ENCODE measurements around the gene DENND1A. TPM values are rescaled to one million over a fixed set of nuclear protein-coding genes. Genes with fewer than 3 reads are reported as not detected.
"Not testable (repeated sequence)": the region's sequence is repeated elsewhere in the genome, so short reads cannot be mapped to it uniquely, and the experiment has no call there.

DENND1A gene
- total RNA-seq, 1 donor from 2014 or later: 12.7 TPM

DNA sequence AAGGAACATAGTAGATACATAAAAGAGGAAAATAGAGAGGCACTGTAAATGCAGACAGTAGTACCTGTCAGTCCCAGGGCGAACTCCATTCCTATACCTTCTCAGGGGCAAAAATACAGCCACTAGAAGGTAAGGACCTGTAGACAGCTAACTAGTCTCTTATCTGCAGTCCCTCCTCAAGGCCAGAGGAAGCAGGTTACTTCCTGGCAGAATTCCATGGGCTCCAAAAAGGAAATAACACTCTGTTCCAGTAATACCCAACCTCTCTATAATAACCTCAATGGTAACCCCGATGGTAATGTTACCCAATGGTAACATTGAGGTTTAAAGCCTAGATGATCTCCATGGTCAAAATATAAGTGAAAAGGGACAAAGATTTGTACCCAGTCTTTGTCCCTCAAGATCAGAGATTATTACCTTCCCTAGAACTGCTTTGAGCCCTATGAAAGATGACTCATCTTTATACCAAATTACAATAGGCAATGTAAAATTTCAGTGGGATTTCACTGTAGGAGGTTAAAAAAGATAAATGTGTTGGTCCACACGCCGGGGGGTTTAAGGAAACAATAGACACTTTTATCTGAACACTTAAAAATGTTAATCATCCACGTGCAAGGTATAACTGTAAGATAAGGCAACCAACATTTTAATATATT is 113.0 kb downstream of the DENND1A start:
- no peaks in the 10 kb centered on the region for H3K4me1 ChIP-seq (ENCODE audit: insufficient read depth, low read length)
- Mint-ChIP-seq H3K27me3 (ENCODE audit: low read depth, unreplicated experiment) (no peaks in the 10 kb centered on the region), H3K4me1 (ENCODE audit: low read depth, unreplicated experiment) (no peaks in the 10 kb centered on the region), H3K4me3 (ENCODE audit: unreplicated experiment) (no peak overlapping the region), H3K9me3 (ENCODE audit: unreplicated experiment) (no peaks in the 10 kb centered on the region), H3K36me3 (ENCODE audit: low read depth, unreplicated experiment) (no peaks in the 10 kb centered on the region), H3K27ac (ENCODE audit: unreplicated experiment) (no peak overlapping the region)
- H3K27me3 ChIP-seq (ENCODE audit: insufficient read depth, low read length): no peaks in the 10 kb centered on the region
- H3K27ac ChIP-seq (ENCODE audit: low read depth, low read length): no peak overlapping the region
- FAIRE-seq: no peak
- H3K79me2 ChIP-seq (ENCODE audit: insufficient read depth, low read length): no peaks in the 10 kb centered on the region
- no peaks in the 10 kb centered on the region for H3K9me3 ChIP-seq (ENCODE audit: insufficient read depth, low read depth, low read length)
- H3K36me3 ChIP-seq (ENCODE audit: insufficient read depth, low read length): no peaks in the 10 kb centered on the region
- no peak overlapping the region for H2AFZ ChIP-seq (ENCODE audit: low read depth, low read length)
- H3K9ac ChIP-seq (ENCODE audit: low read length): no peak overlapping the region
- TF ChIP-seq, protein P1, sequence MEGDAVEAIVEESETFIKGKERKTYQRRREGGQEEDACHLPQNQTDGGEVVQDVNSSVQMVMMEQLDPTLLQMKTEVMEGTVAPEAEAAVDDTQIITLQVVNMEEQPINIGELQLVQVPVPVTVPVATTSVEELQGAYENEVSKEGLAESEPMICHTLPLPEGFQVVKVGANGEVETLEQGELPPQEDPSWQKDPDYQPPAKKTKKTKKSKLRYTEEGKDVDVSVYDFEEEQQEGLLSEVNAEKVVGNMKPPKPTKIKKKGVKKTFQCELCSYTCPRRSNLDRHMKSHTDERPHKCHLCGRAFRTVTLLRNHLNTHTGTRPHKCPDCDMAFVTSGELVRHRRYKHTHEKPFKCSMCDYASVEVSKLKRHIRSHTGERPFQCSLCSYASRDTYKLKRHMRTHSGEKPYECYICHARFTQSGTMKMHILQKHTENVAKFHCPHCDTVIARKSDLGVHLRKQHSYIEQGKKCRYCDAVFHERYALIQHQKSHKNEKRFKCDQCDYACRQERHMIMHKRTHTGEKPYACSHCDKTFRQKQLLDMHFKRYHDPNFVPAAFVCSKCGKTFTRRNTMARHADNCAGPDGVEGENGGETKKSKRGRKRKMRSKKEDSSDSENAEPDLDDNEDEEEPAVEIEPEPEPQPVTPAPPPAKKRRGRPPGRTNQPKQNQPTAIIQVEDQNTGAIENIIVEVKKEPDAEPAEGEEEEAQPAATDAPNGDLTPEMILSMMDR (IDR thresholded peaks at IDR 0.05; ENCODE audit: insufficient read depth, low read depth, low read length): no peak
- no peaks in the 10 kb centered on the region for H4K20me1 ChIP-seq (ENCODE audit: insufficient read depth, low read length)
- DNase-seq (ENCODE audit: low read depth): no peak
- H3K4me2 ChIP-seq (ENCODE audit: low read length): no peak overlapping the region
- no peak overlapping the region for H3K4me3 ChIP-seq (ENCODE audit: insufficient read depth, low read depth, low read length)

GRCh38 chr9:123815856-123816255 is 114.1 kb downstream of the DENND1A start:
- not testable (repeated sequence) for H3K9ac ChIP-seq (ENCODE audit: low read length); H3K9me3 Mint-ChIP-seq (ENCODE audit: unreplicated experiment); H4K20me1 ChIP-seq (ENCODE audit: insufficient read depth, low read length); H3K27ac Mint-ChIP-seq (ENCODE audit: unreplicated experiment); DNase-seq (ENCODE audit: low read depth); H3K27me3 Mint-ChIP-seq (ENCODE audit: low read depth, unreplicated experiment); H3K4me1 Mint-ChIP-seq (ENCODE audit: low read depth, unreplicated experiment); FAIRE-seq; H3K4me3 ChIP-seq (ENCODE audit: insufficient read depth, low read depth, low read length); H3K4me2 ChIP-seq (ENCODE audit: low read length); H3K79me2 ChIP-seq (ENCODE audit: insufficient read depth, low read length); H2AFZ ChIP-seq (ENCODE audit: low read depth, low read length); H3K36me3 Mint-ChIP-seq (ENCODE audit: low read depth, unreplicated experiment); H3K4me1 ChIP-seq (ENCODE audit: insufficient read depth, low read length); H3K36me3 ChIP-seq (ENCODE audit: insufficient read depth, low read length); H3K27ac ChIP-seq (ENCODE audit: low read depth, low read length); H3K27me3 ChIP-seq (ENCODE audit: insufficient read depth, low read length); H3K9me3 ChIP-seq (ENCODE audit: insufficient read depth, low read depth, low read length); H3K4me3 Mint-ChIP-seq (ENCODE audit: unreplicated experiment)

- Histone ChIP-seq H2AFZ (ENCODE audit: low read depth, low read length) (no peak overlapping the region), H3K9me3 (ENCODE audit: insufficient read depth, low read depth, low read length) (no peaks in the 10 kb centered on the region), H3K4me3 (ENCODE audit: insufficient read depth, low read depth, low read length) (no peak overlapping the region), H3K4me2 (ENCODE audit: low read length) (no peak overlapping the region), H4K20me1 (ENCODE audit: insufficient read depth, low read length) (no peaks in the 10 kb centered on the region), H3K4me1 (ENCODE audit: insufficient read depth, low read length) (no peaks in the 10 kb centered on the region), H3K9ac (ENCODE audit: low read length) (no peak overlapping the region), H3K36me3 (ENCODE audit: insufficient read depth, low read length) (no peaks in the 10 kb centered on the region), H3K27me3 (ENCODE audit: insufficient read depth, low read length) (no peaks in the 10 kb centered on the region), H3K27ac (ENCODE audit: low read depth, low read length) (no peak overlapping the region), H3K79me2 (ENCODE audit: insufficient read depth, low read length) (no peaks in the 10 kb centered on the region)
- Mint-ChIP-seq H3K36me3 (ENCODE audit: low read depth, unreplicated experiment) (no peaks in the 10 kb centered on the region), H3K4me1 (ENCODE audit: low read depth, unreplicated experiment) (no peaks in the 10 kb centered on the region), H3K27ac (ENCODE audit: unreplicated experiment) (no peak overlapping the region), H3K4me3 (ENCODE audit: unreplicated experiment) (no peak overlapping the region), H3K9me3 (ENCODE audit: unreplicated experiment) (no peaks in the 10 kb centered on the region), H3K27me3 (ENCODE audit: low read depth, unreplicated experiment) (no peaks in the 10 kb centered on the region)
- DNase-seq (ENCODE audit: low read depth) (no peak), FAIRE-seq (no peak)
- TF ChIP-seq, protein P1 (IDR thresholded peaks at IDR 0.05; ENCODE audit: insufficient read depth, low read depth, low read length): no peak
- no peak for TF ChIP-seq EZH2 (IDR thresholded peaks at IDR 0.05; ENCODE audit: insufficient read depth, low read length)
Measured at GRCh38 chr9:123814496-123814895, 115.4 kb downstream of the DENND1A start.

Measured in astrocyte (in vitro differentiated cells and primary cell).